GM12873 (cell line): ENCODE data around the gene DCLK1.

Source experiments
- CTCF ChIP-seq: IDR thresholded peaks from 2 replicates; pipeline ENCODE4 v1.5.1; 2012; ENCODE audit warnings: low read depth, mild to moderate bottlenecking, moderate library complexity, low read length, control low read depth; ENCODE audit not compliant: insufficient read depth; ENCODE audit errors: missing control alignments

The DCLK1 gene

GRCh38 chr13:36131931-36132297 is 732 bp upstream of the DCLK1 start:
- no peak for TF ChIP-seq CTCF

GRCh38 chr13:36130552-36131221 is 495 bp downstream of the DCLK1 start:
- no peak for TF ChIP-seq CTCF

GRCh38 chr13:36130193-36130551 is 1.0 kb downstream of the DCLK1 start:
- TF ChIP-seq CTCF: no peak

GRCh38 chr13:36129539-36129938 is 1.6 kb downstream of the DCLK1 start:
- no peak for TF ChIP-seq CTCF

GRCh38 chr13:36126491-36126890 is 4.7 kb downstream of the DCLK1 start:
- no peak for TF ChIP-seq CTCF

- TF ChIP-seq CTCF: no peak
These were observed 5.3 kb downstream of the DCLK1 start for GRCh38 chr13:36125841-36126240.

- TF ChIP-seq CTCF: no peak
These were observed 6.9 kb downstream of the DCLK1 start for GRCh38 chr13:36124236-36124822.

GRCh38 chr13:36115306-36115705 is 15.9 kb downstream of the DCLK1 start:
- TF ChIP-seq CTCF: no peak
